GM12892 (cell line): ENCODE data around the gene RASA4B.
"Not testable (repeated sequence)": the region's sequence is repeated elsewhere in the genome, so short reads cannot be mapped to it uniquely, and the experiment has no call there.

Experiments
- POLR2A ChIP-seq: IDR thresholded peaks from 2 replicates; pipeline ENCODE4 v1.6.1; 2011; ENCODE audit warnings: low read depth, low read length, control low read depth
- POLR2AphosphoS5 ChIP-seq: IDR thresholded peaks from 2 replicates; pipeline ENCODE4 v1.6.1; 2011; ENCODE audit warnings: low read depth, low read length, control low read depth

- TF ChIP-seq POLR2A, POLR2AphosphoS5: not testable (repeated sequence)
Observed at GRCh38 chr7:102527822-102528793, 10.5 kb upstream of the RASA4B start.
